H1 (cell line): ENCODE measurements around the gene CMIP. TPM values are rescaled to one million over a fixed set of nuclear protein-coding genes. Genes with fewer than 3 reads are reported as not detected.

Experiments
- EP300 ChIP-seq, 2 experiments: IDR thresholded peaks; 1 replicate in 1 of 2; 2 replicates in 1 of 2; pipeline ENCODE4 v1.6.1; 2011 to 2012; ENCODE audit warnings: low read depth in 2 of 2, low read length in 2 of 2, mild to moderate bottlenecking in 2 of 2, borderline replicate concordance in 1 of 2, inconsistent platforms in 1 of 2, moderate library complexity in 1 of 2
- HDAC6 ChIP-seq: IDR thresholded peaks from one replicate; pipeline ENCODE4 v1.7.1; 2012; ENCODE audit warnings: low read depth, mild to moderate bottlenecking, inconsistent platforms, low read length, moderate library complexity
- MAX ChIP-seq: IDR thresholded peaks from 2 replicates; pipeline ENCODE4 v1.6.1; 2012; ENCODE audit warnings: inconsistent platforms
- SIRT6 ChIP-seq: IDR thresholded peaks from one replicate; pipeline ENCODE4 v1.7.1; 2012; ENCODE audit warnings: low read length, inconsistent platforms
- polyA plus RNA-seq, 7 experiments: library from polyadenylated mRNA; depleted of rRNA in 3 of 7; stranded (reverse) in 5 of 7; unstranded in 2 of 7; fragments of >200 nt in 5 of 7; fragments of 200-250 nt in 2 of 7; gene quantifications; 1 replicate in 5 of 7; 2 replicates in 1 of 7; 4 replicates in 1 of 7; pipeline versions ENCODE4 v1.2.1 to v1.2.3, GENCODE V29; 2011 to 2013; ENCODE audit warnings: missing spikeins in 2 of 7, mixed read lengths in 2 of 7
- total RNA-seq: library from RNA; stranded (reverse); fragmentation: NEBNext Ultra II Directional; extraction: Animal tissue kit (Norgen Biotek cat#: 25700); gene quantifications from 2 replicates; pipeline ENCODE4 v1.2.1, GENCODE V29; 2021

CMIP gene
- total and polyA plus RNA-seq, 2 of the 8 experiments (the other 6 are each of a cell fraction or from before 2014, with no cell fraction given), result 7.9 to 53.2 TPM

GRCh38 chr16:81707411-81708265 lies 263.0 kb downstream of the CMIP start (continued):
- TF ChIP-seq SIRT6, result no peak
- no peak for TF ChIP-seq HDAC6
- TF ChIP-seq MAX, result no peak
- no peak for TF ChIP-seq EP300 (IDR thresholded peaks at IDR 0.05; ENCODE audit: borderline replicate concordance in 1 of 2, low read depth in 2 of 2, low read length in 2 of 2)
